Measurements from ENCODE around the gene SPSB1.

The SPSB1 gene

DNA sequence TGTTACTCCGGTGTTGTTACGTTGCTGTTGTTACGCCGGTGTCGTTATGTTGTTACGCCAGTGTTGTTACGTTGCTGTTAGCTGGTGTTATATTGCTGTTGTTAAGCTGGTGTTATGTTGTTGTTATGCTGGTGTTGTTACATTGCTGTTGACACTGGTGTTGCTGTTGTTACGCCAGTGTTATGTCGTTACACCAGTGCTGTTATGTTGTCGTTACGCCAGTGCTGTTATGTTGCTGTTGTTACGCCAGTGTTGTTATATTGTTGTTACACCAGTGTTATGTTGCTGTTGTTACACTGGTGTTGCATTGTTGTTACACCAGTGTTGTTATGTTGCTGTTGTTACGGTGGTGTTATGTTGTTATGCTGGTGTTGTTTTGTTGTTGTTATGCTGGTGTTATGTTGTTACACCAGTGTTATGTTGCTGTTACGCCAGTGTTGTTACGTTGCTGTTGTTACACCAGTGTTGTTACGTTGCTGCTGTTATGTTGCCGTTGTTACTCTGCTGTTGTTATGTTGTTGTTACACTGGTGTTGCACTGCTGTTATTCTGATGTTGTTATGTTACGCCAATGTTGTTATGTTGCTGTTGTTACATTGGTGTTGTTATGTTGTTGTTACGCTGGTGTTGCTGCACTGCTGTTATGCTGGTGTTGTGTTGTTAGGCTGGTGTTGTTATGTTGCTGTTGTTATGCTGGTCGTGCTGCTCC, 32.5 kb upstream of the SPSB1 start:
- DNase-seq = no peak

- no peak for DNase-seq
Measured at GRCh38 chr1:9261496-9261895, 31.2 kb upstream of the SPSB1 start.

DNA sequence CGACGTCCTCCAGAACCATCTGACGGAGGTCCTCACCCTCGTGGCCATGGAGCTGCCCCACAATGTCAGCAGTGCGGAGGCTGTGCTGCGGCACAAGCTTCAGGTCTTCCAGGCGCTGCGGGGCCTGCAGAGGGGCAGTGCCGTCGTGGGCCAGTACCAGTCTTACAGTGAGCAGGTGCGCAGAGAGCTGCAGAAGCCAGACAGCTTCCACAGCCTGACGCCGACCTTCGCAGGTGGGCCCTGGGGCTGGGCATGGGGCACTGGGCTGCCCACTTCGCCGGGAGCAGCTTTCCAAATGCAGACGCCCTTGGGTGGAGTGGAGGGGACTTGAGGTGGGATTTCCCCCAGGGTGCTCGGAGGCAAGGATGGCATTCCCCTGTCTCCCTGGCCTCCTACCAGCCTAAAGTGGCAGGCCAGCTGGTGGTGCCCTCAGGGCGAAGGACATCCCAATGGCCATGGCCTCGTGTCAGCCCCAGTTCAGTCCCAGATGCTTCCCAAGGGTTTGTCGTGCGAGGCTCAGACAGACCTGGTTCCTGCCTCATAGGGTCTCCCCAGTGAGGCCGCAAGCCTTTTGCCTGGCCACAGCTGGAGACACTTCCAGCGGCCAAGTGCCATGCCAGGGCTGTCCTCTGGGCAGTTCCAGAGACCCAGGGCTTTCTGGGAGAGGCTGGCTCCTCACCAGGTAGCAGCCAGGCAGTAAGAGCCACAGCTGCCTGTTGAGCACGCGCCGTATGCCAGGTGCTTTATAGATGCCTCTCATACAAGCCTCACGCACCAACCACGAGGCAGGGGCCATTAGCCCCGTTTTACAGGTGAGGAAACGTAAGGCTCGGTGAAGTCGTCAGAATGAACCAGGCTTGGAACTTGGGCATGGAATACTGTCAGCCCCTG, 30.4 kb upstream of the SPSB1 start:
- DNase-seq = no peak

DNA sequence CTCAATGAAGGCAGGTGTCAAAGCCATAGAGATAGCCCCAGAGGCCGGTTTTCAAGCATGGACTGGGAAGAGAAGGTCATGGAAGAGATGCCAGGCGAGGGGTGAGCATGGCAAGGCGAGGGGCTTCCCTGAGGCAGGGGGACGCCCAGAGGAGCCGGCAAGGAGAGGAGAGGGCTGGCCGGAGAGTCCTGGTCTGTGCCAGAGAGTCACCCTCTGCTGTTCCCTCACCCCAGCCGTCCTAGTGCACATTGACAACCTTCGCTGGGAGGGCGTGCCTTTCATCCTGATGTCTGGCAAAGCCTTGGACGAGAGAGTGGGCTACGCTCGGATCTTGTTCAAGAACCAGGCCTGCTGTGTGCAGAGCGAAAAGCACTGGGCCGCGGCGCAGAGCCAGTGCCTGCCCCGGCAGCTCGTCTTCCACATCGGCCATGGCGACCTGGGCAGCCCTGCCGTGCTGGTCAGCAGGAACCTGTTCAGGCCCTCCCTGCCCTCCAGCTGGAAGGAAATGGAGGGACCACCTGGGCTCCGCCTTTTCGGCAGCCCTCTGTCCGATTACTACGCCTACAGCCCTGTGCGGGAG, 29.3 kb upstream of the SPSB1 start:
- no peak for DNase-seq

DNA sequence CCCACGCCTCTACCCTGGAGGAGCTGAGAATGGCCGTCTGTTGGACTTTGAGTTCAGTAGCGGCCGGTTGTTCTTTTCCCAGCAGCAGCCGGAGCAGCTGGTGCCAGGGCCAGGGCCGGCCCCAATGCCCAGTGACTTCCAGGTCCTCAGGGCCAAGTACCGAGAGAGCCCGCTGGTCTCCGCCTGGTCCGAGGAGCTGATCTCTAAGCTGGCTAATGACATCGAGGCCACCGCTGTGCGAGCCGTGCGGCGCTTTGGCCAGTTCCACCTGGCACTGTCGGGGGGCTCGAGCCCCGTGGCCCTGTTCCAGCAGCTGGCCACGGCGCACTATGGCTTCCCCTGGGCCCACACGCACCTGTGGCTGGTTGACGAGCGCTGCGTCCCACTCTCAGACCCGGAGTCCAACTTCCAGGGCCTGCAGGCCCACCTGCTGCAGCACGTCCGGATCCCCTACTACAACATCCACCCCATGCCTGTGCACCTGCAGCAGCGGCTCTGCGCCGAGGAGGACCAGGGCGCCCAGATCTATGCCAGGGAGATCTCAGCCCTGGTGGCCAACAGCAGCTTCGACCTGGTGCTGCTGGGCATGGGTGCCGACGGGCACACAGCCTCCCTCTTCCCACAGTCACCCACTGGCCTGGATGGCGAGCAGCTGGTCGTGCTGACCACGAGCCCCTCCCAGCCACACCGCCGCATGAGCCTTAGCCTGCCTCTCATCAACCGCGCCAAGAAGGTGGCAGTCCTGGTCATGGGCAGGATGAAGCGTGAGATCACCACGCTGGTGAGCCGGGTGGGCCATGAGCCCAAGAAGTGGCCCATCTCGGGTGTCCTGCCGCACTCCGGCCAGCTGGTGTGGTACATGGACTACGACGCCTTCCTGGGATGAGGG, 28.5 kb upstream of the SPSB1 start:
- no peak for DNase-seq

DNA sequence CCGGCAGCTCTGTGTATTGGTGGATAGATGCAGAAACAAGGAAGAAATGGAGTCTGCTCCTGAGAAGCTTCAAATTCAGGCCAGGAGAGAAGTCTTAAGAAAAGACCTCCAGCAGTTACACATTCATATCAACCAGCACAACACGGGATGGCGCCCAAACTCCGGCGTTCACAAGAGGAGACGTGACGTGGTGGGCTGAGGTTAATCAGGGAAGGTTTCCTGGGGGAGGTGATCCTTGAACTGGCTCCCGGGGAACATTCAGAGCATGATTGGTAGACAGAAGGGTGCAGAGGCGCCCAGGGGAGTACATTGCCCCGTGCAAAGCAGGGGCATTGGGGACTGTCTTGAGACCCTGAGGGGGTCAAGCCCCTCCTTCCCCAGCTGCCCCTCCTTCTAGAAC, 27.7 kb upstream of the SPSB1 start:
- no peak for DNase-seq

DNA sequence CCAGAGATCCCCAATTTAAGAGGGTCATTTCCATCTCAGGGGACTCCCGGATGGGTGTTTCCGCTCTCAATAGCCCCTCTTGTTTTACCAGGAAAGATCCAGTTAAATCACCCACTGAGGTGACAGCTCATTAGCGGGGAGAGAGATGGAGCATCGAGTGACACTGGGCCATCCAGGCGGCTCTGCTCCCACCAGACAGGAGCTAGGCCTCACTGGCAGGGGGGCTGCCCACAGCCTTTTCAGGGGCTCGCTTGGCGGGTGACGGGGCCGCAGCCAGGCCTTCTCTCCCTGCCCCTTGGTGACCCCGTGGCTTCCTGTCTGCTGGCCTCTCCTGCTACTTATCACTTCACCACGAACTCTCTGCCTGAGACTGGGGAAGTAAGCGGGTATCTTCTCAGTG, 26.7 kb upstream of the SPSB1 start:
- DNase-seq = no peak

DNA sequence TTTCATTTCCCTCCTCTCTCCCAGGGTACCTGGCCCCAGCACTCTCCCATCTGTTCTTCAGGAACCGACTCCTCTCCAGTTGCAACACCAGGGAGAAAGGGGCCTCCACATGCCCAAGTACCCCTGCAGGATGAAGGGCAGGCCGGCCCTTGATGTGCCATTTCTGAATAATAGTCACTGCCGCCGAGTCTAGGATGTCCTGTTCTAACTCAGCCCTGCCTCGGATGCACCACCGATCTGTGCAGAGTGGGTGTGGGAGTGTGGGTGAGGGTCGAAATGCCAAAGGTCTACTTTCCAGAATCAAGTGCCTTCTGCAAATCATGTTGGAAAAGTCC, 25.4 kb upstream of the SPSB1 start:
- DNase-seq = no peak

DNA sequence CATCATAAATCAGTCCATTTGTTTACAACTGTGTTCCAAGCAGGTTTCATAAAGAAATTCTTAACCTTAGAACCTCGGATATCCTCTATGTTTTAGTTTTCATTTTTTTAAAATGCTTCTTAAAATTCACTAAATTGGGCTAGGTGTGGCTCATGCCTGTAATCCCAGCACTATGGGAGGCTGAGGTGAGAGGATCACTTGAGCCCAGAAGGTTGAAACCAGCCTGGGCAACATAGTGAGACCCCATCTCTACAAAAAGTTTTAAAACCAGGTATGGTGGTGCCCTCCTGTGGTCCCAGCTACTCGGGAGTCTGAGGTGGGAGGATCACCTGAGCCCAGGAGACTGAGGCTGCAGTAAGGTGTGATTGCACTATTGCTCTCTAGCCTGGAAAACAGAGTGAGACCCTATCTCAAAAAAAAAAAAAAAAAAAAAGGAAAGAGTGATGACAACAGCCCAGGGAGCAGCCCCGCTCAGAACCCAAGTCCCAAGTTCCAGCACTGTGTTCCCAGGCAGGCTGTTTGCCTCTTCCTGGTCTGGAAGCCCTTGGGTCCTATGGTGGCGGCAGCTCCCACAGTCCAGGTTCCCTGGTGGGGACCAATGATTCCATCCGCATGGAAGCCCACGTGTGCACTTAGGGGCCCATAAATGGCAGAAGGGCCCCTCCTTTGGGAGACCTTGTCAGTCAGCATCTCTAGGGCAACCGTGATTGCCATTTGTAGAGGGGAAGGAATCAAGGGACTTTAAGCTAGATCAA, 24.7 kb upstream of the SPSB1 start:
- no peak for DNase-seq

DNA sequence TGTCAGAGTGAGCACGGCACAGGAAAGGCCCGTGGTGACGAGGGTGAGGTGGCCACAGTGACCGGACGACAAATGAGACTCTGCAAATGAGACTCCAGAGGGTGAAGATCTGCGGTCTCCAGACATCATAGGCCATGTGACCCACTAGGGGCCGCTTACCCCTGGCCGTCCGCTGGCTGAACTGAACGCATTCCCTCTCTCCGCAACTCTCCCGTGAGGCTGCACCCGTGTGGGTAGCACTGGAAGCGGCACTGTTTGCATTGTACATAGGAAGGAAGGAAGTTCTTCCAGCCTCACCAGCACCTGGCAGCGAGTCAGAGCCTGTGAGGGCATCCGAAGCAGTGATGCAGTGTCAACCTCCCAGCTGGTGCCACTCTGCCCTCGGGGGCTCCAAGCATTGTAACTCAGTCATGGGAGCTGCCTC, 23.6 kb upstream of the SPSB1 start:
- DNase-seq = no peak

GRCh38 chr1:9269721-9270120, 23.0 kb upstream of the SPSB1 start:
- DNase-seq = no peak

GRCh38 chr1:9270290-9270883, 22.3 kb upstream of the SPSB1 start:
- no peak for DNase-seq

GRCh38 chr1:9271283-9271682, 21.4 kb upstream of the SPSB1 start:
- DNase-seq = no peak

- no peak for DNase-seq
Measured at GRCh38 chr1:9271861-9272595, 20.7 kb upstream of the SPSB1 start.

DNA sequence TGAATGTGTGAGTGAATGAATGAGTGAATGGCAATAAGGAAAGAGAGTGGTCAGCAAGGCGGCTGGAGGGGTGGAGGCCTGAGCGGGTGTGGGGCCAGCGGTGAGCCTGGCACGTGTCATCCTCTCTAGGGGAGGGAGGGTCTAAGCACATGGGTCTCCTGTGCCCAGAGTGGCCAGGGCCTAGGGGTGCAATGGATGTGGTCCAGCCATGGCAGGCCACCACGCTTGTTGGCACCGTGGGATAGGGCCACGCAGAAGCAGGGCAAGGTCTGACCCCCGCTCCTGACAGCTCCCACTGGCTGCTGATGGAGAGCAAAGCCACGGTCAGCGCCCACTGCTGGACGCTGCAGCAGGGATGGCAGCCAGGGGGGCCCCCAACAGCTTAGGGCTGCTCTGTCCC, 19.5 kb upstream of the SPSB1 start:
- no peak for DNase-seq

- no peak for DNase-seq
Measured at GRCh38 chr1:9275161-9275560, 17.5 kb upstream of the SPSB1 start.

GRCh38 chr1:9275567-9276034, 17.1 kb upstream of the SPSB1 start:
- no peak for DNase-seq

- DNase-seq = no peak
Measured at GRCh38 chr1:9278116-9278515, 14.6 kb upstream of the SPSB1 start.

- DNase-seq = no peak
Measured at GRCh38 chr1:9278585-9279153, 14.0 kb upstream of the SPSB1 start.

DNA sequence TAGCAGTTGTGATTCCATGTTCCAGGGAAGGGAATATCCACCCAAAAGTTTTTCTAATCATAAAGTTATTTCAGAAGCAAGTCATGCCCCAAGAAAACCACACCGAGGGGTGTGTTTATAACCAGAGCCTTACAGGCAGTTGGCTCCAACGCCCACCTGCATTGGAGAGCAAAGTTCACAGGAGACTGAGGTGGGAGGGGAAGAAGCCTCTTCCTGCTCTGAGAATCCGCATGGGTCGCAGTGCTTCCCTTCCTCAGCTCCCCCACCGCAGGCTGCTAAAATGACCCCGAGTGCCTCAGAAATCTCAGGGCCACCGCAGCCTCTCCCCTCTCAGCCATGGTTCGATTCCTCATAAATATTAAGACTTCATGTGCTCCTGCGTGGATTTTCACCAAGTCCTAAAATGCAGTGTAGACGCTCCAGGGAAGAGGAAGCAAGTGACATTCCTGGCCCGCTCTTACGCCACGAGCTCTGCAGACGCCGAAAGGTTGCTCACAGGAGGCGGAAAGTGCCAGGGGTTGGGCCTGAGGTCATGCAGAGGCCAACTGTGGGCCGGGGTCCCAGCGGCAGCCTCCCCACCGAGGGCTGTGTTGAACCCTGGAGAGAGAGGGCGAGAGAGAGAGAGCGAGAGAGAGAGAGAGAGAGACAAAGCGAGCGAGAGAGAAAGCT, 13.4 kb upstream of the SPSB1 start:
- no peak for DNase-seq
